CD4-positive, CD25-positive, alpha-beta regulatory T cell (primary cell): ENCODE data around the gene DNALI1. TPM values are rescaled to one million over a fixed set of nuclear protein-coding genes. Genes with fewer than 3 reads are reported as not detected.
"Not testable (repeated sequence)": the region's sequence is repeated elsewhere in the genome, so short reads cannot be mapped to it uniquely, and the experiment has no call there.

ENCODE experiments used
- ATAC-seq, 2 donors: fragments of 150-1000 bp; cut with Tn5 transposase; one replicate each; pipeline ENCODE4 v1.10.0; 2021; ENCODE audit warnings: low read depth in 2 of 2, moderate number of reproducible peaks in 2 of 2, moderate library complexity in 1 of 2
- DNase-seq, 3 donors: peaks; one replicate each; pipeline versions ENCODE4 v3.0.0 to v3.0.0-alpha.2; 2012 to 2022; ENCODE audit warnings: mixed read lengths in 1 of 3
- H3K27ac ChIP-seq: one replicate; pipeline ENCODE4 v1.7.0; 2013; ENCODE audit warnings: mild to moderate bottlenecking, low read length; ENCODE audit not compliant: insufficient read depth, poor library complexity, severe bottlenecking
- H3K27me3 ChIP-seq: one replicate; pipeline ENCODE4 v1.7.0; 2013; ENCODE audit warnings: low read length; ENCODE audit not compliant: control insufficient read depth, insufficient read depth
- H3K36me3 ChIP-seq: one replicate; pipeline ENCODE4 v1.7.0; 2013; ENCODE audit warnings: mild to moderate bottlenecking, low read length, moderate library complexity; ENCODE audit not compliant: control insufficient read depth, insufficient read depth
- H3K4me1 ChIP-seq: 2 replicates; pipeline ENCODE4 v1.7.0; 2013; ENCODE audit warnings: mild to moderate bottlenecking, low read length; ENCODE audit not compliant: insufficient read depth, control insufficient read depth, poor library complexity, severe bottlenecking
- H3K4me3 ChIP-seq: one replicate; pipeline ENCODE4 v1.7.0; 2013; ENCODE audit warnings: low read depth, mild to moderate bottlenecking, low read length, moderate library complexity
- H3K9me3 ChIP-seq, 2 experiments: 1 replicate in 1 of 2; 2 replicates in 1 of 2; pipeline ENCODE4 v1.7.0; 2013; ENCODE audit warnings: low read length in 2 of 2, mild to moderate bottlenecking in 1 of 2, moderate library complexity in 1 of 2; ENCODE audit not compliant: control insufficient read depth in 2 of 2
- H3K27ac Mint-ChIP-seq, 3 donors: one replicate each; pipeline ENCODE4 v1.8.0; 2020 to 2022; ENCODE audit warnings: mild to moderate bottlenecking in 3 of 3, mixed read lengths in 3 of 3, moderate library complexity in 2 of 3
- H3K27me3 Mint-ChIP-seq: one replicate; pipeline ENCODE4 v1.8.0; 2022; ENCODE audit warnings: mild to moderate bottlenecking, mixed read lengths
- H3K36me3 Mint-ChIP-seq: one replicate; pipeline ENCODE4 v1.8.0; 2020; ENCODE audit warnings: mixed read lengths
- H3K4me1 Mint-ChIP-seq, 4 donors: one replicate each; pipeline ENCODE4 v1.8.0; 2020 to 2022; ENCODE audit warnings: mixed read lengths in 4 of 4, mild to moderate bottlenecking in 1 of 4
- H3K4me3 Mint-ChIP-seq, 4 donors: one replicate each; pipeline ENCODE4 v1.8.0; 2020 to 2022; ENCODE audit warnings: mild to moderate bottlenecking in 4 of 4, mixed read lengths in 4 of 4, moderate library complexity in 3 of 4
- H3K9me3 Mint-ChIP-seq, 7 donors: one replicate each; pipeline ENCODE4 v1.8.0; 2020 to 2022; ENCODE audit warnings: mixed read lengths in 7 of 7, mild to moderate bottlenecking in 3 of 7, moderate library complexity in 2 of 7
- polyA plus RNA-seq, 4 donors: library from polyadenylated mRNA; unstranded; fragments of 300-500 nt; fragmentation: Illumina TruSeq; gene quantifications; one replicate each; pipeline ENCODE4 v1.2.3, GENCODE V29; 2021
- total RNA-seq: library from RNA; stranded (reverse); gene quantifications from one replicate; pipeline ENCODE4 v1.2.3, GENCODE V29; 2022

DNALI1 gene
- total and polyA plus RNA-seq, 5 donors from 2014 or later: 0.22 to 0.32 (median 0.25) TPM; not detected in 2

DNA sequence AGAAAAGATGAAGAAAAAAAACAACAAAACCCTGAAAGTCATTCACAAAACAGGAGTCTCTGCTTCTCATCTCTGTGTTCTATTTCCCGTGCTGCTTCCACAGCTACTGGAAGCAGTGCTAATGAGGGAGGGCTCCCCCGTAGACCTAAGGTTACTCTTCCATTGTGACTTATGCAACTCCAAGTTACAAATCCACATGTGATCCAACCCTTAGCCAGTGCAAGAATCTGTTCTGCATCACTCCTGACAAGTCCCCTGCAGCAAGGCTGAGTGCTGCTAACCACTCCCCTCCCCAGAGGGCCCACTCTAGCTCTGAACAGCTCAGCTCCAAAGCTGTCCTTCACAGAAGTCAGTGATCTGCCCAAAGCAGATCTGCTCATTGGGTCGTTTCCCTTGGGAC lies 10.3 kb downstream of the DNALI1 start:
- Histone ChIP-seq H3K4me3 (no peak overlapping the region), H3K36me3 (peaks cover 67% of the 10 kb centered on the region), H3K9me3 (no peaks in the 10 kb centered on the region), H3K27me3 (no peaks in the 10 kb centered on the region), H3K4me1 (no peaks in the 10 kb centered on the region), H3K27ac (no peak overlapping the region)
- Mint-ChIP-seq H3K4me3 (no peak overlapping the region), H3K27ac (no peak overlapping the region), H3K27me3 (no peaks in the 10 kb centered on the region), H3K4me1 (peaks cover 0 to 4% (median 0%) of the 10 kb centered on the region in 4 donors), H3K36me3 (peaks cover 48% of the 10 kb centered on the region), H3K9me3 (no peaks in the 10 kb centered on the region)
- DNase-seq (no peak), ATAC-seq (no peak)

DNA sequence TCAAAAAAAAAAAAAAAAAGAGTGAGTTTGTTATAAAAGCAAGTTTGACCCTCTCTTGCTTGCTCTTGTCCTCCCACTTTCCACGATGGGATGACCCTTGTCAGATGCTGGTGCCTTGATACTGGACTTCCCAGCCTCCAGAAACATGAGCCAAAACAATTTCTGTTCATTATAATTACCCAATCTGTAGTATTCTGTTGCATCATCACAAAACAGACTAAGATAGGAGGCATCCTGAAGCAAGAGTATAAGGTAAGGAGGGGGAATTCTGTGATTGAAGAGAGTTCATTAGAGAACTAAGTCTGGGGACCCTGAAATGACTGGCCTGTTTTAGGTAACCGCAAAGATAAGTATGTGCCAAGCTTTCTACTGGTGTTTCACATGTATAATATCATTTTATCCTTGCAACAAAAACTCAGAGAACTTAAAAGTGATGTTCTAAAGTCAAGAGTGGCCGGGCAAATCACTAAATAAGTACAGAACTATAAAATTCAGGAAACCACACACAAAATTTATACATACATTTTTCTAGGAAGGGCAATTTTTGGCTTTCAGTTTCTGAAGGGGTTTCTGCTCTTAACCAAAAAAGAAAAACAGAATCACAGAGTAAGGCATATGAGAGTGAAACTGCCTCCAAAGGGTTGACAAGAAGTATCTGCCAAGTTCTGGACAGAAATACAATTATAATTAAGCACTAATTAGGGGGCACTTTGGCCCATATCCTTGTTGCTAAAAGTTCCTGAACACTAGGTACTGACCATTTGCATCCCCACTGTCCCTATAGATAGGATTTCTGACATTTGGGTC lies 14.0 kb downstream of the DNALI1 start:
- peak overlapping the region in 1 of 3 donors; percentile 22 for H3K27ac Mint-ChIP-seq
- no peak for ATAC-seq

DNA sequence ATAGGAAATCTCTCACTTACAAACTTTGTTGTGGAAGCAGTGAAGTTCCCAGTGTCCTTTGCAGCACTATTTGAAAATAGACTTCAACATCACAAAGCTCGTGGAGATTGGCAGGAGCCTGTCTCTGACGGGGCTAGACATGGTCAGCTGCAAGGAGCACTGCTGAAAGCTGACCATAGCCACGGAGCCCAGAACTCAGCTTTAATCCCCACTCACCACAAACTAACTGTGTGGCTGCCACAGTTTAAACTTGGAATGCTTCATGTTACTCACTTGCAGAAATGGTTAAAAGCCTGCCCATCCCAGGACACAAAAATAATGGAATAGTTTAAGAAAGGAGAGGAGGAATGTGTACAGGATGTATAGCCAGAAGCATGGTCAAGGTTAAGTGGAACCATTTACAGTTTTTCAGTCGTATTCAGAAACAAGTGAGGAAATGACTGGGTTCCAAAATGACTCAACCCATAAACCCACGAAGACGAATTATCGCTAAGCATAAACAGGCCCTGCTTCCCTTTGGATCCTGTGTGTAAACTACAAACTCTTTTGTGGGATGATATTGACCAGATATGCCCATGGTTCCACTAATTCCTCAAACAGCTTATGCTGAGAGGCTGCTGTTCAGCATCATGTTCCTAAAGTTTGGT lies 18.2 kb downstream of the DNALI1 start:
- Mint-ChIP-seq H3K27me3 (no peaks in the 10 kb centered on the region), H3K4me3 (no peak overlapping the region), H3K27ac (no peak overlapping the region), H3K36me3 (peaks cover 51% of the 10 kb centered on the region), H3K9me3 (no peaks in the 10 kb centered on the region), H3K4me1 (peaks cover 0 to 13% (median 7%) of the 10 kb centered on the region in 4 donors)
- H3K36me3 ChIP-seq: peaks cover 84% of the 10 kb centered on the region
- H3K9me3 ChIP-seq: no peaks in the 10 kb centered on the region
- H3K4me1 ChIP-seq: no peaks in the 10 kb centered on the region
- ATAC-seq (no peak), DNase-seq (peak in 1 of 3 donors; percentile 35)
- H3K4me3 ChIP-seq: no peak overlapping the region
- H3K27ac ChIP-seq: no peak overlapping the region
- H3K27me3 ChIP-seq: no peaks in the 10 kb centered on the region

More for the DNA sequence above, 14.0 kb downstream of the DNALI1 start:
- no peaks in the 10 kb centered on the region for H3K27me3 ChIP-seq
- Mint-ChIP-seq H3K27me3 (no peaks in the 10 kb centered on the region), H3K4me3 (no peak overlapping the region), H3K9me3 (no peaks in the 10 kb centered on the region), H3K4me1 (peaks cover 0 to 6% (median 0%) of the 10 kb centered on the region in 4 donors), H3K36me3 (peaks cover 69% of the 10 kb centered on the region)
- H3K36me3 ChIP-seq: peaks cover 92% of the 10 kb centered on the region
- no peaks in the 10 kb centered on the region for H3K4me1 ChIP-seq
- H3K9me3 ChIP-seq: no peaks in the 10 kb centered on the region
- no peak overlapping the region for H3K27ac ChIP-seq
- DNase-seq: peak in 1 of 3 donors; percentile 58
- no peak overlapping the region for H3K4me3 ChIP-seq

DNA sequence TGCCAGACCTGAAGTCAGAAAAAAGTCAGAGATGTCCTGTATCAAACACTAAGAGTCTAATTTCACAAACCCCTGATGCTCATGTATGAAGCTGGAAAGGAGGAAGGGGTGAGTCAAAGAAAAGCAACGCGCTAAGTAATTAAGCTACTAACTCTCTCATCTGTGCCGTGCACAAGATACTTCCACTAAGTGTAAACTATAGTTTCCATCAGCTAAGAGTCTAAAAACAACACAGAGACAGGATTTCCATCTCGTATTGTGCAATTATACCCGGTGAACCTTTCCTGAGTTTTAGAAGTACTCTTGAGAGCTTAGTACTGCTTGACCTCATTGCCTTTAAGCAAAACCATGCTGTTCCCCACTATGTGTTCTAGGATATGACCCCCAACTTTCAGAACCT lies 19.0 kb downstream of the DNALI1 start:
- H3K4me1 Mint-ChIP-seq: peaks cover 0 to 13% (median 7%) of the 10 kb centered on the region in 4 donors
- H3K4me3 Mint-ChIP-seq: no peak overlapping the region
- Histone ChIP-seq H3K4me3 (no peak overlapping the region), H3K9me3 (no peaks in the 10 kb centered on the region), H3K36me3 (peaks cover 87% of the 10 kb centered on the region), H3K4me1 (no peaks in the 10 kb centered on the region), H3K27me3 (no peaks in the 10 kb centered on the region), H3K27ac (no peak overlapping the region)
- H3K27ac Mint-ChIP-seq: peak overlapping the region in 1 of 3 donors; percentile 40
- peaks cover 58% of the 10 kb centered on the region for H3K36me3 Mint-ChIP-seq
- no peak for ATAC-seq
- no peaks in the 10 kb centered on the region for H3K9me3 Mint-ChIP-seq
- no peaks in the 10 kb centered on the region for H3K27me3 Mint-ChIP-seq
- DNase-seq: no peak

DNA sequence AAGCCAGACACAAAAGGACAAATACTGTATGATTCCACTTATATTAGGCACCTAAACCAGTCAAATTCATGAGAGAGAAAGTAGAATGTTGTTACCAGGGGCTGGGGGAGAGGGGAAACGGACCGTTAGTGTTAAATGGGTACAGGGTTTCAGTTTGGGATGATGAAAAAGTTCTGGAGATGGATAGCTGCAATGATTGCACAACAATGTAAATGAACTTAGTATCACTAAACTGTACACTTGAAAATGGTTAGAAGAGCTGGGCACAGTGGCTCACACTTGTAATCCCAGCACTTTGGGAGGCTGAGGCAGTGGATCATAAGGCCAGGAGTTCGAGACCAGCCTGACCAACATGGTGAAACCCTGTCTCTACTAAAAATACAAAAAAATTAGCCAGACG lies 27.8 kb downstream of the DNALI1 start:
- Mint-ChIP-seq H3K4me1 (peaks cover under 1 to 14% (median 9%) of the 10 kb centered on the region in 4 donors), H3K36me3 (peaks cover 59% of the 10 kb centered on the region), H3K27ac (peak overlapping the region in 1 of 3 donors; percentile 11)
- peaks cover 82% of the 10 kb centered on the region for H3K36me3 ChIP-seq
- not testable (repeated sequence) for H3K27me3 Mint-ChIP-seq, H3K4me1 ChIP-seq, DNase-seq, ATAC-seq, H3K27ac ChIP-seq, H3K4me3 ChIP-seq, H3K4me3 Mint-ChIP-seq, H3K9me3 ChIP-seq, H3K9me3 Mint-ChIP-seq, H3K27me3 ChIP-seq

DNA sequence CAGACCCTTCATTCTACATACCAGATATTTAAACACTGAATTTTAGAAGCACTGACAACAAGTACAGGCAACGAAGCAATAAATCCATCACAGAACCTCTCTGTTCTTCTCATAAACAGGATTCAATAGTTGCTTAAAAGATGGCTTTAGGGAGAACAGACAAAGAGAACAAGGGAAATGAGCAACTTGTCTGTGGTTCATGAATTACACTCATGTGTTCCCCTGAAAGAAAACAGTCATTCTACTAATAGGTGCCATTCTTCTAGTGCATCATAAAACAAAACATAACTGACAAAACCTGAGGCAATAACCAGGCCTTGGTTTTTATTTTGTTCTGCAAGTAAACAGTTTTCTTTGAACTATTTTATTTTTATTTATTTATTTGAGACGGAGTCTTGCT lies 32.2 kb downstream of the DNALI1 start:
- H3K4me3 ChIP-seq: no peak overlapping the region
- peaks cover 76% of the 10 kb centered on the region for H3K36me3 ChIP-seq
- DNase-seq (no peak), ATAC-seq (no peak)
- H3K27me3 Mint-ChIP-seq: no peaks in the 10 kb centered on the region
- no peak overlapping the region for H3K27ac Mint-ChIP-seq
- no peak overlapping the region for H3K27ac ChIP-seq
- H3K4me3 Mint-ChIP-seq: no peak overlapping the region
- H3K9me3 ChIP-seq: no peaks in the 10 kb centered on the region
- H3K36me3 Mint-ChIP-seq: peaks cover 47% of the 10 kb centered on the region
- no peaks in the 10 kb centered on the region for H3K27me3 ChIP-seq
- no peaks in the 10 kb centered on the region for H3K9me3 Mint-ChIP-seq
- peaks cover 15 to 30% (median 22%) of the 10 kb centered on the region in 4 donors for H3K4me1 Mint-ChIP-seq
- peaks cover 3% of the 10 kb centered on the region for H3K4me1 ChIP-seq

DNA sequence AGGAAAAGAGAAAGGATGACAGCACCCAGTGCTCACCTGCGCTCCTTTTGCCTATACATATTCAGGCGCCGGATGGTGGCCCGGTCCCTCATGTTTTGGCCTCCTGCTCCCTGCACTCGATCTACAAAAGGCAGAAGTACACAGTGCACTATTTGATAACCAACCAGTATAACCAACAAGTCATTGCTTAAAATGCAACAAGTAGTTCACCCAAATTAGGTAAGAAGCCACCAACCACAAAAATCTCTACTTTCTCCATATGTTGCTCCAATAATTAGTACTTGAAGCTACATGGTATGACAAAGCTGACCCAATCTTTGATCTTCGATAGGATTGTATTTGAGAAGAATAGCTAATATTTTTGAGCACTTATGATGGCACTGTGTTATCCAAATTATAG lies 37.0 kb downstream of the DNALI1 start:
- H3K4me3 Mint-ChIP-seq: peak overlapping the region; percentile 47 to 63 (median 55)
- H3K27me3 ChIP-seq: no peaks in the 10 kb centered on the region
- DNase-seq (no peak), ATAC-seq (no peak)
- no peak overlapping the region for H3K4me3 ChIP-seq
- peaks cover 40% of the 10 kb centered on the region for H3K36me3 ChIP-seq
- H3K9me3 Mint-ChIP-seq: no peaks in the 10 kb centered on the region
- peaks cover 27% of the 10 kb centered on the region for H3K36me3 Mint-ChIP-seq
- peak overlapping the region in 1 of 3 donors; percentile 62 for H3K27ac Mint-ChIP-seq
- no peak overlapping the region for H3K27ac ChIP-seq
- no peaks in the 10 kb centered on the region for H3K9me3 ChIP-seq
- H3K27me3 Mint-ChIP-seq: peaks cover 4% of the 10 kb centered on the region
- H3K4me1 Mint-ChIP-seq: peaks cover 25 to 39% (median 30%) of the 10 kb centered on the region in 4 donors
- peaks cover 21% of the 10 kb centered on the region for H3K4me1 ChIP-seq
